Middle frontal gyrus (tissue), 1 donor: ENCODE data around the gene ZNF324.
"Not testable (repeated sequence)": the region's sequence is repeated elsewhere in the genome, so short reads cannot be mapped to it uniquely, and the experiment has no call there.

Experiments used
- DNase-seq: peaks from one replicate; pipeline ENCODE4 v3.0.0-alpha.2; 2015; ENCODE audit warnings: low spot score; ENCODE audit errors: extremely low spot score

The ZNF324 gene

DNA sequence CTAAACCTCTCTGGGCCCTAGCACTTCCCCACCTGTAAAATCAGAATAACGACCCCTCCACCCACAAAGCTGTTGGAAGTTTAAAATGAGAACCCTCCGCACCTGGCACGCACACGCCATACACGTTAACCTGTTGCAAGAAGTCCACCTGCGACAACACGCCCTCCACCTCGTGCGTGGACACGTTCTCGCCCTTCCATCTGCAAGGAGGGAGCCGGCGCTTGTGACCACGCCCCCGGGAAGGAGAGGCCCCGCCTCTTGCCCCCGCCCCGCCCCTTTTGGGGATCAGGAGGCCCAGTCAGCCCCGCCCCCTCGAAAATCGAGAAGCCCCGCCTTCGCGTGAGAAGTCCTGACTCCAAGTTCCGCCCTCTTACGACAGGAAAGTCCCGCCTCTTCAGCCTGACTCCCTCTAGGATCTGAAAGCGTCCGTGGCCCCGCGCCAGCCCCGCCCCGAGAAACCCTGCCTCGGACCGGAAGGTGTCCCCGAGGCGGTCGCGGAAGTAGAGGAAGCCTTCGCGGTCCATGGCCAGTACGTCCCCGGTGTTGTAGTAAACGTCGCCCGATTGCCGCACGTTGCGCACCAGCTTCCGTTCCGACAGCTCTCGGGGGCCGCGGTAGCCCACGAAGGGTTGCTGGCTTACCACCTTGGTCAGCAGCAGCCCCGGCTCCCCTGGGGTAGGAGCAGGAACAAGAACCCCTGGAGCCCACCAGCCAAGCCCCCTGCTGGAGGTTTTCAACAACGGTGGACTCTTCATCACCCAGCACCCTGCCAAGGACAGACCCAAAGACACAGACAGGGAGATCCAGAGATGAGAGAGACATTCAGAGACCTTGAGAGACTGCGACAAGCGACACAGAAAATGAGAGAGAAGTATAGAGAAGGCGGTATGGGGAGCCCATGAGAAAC is 32.4 kb downstream of the ZNF324 start:
- peak; percentile 99 for DNase-seq

DNA sequence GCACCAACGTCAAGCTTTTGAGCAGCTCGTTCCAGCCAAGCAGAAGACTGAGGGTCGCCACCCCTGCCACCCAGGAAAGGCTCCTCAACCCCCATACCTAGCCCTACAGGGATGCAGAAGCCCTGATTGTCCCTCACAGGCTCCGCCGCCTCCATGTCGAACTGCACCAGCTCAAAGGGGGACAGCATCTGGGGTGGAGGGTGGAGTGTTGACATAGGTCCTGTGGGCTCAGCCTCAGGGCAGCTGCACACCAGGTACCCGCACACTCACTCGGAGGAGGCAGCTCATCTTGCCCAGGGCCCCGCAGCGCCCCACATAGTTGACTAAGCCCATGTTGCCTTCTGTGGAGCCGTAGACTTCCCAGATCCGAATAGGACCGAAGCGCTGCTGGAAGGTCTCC is 33.4 kb downstream of the ZNF324 start:
- no peak for DNase-seq

DNA sequence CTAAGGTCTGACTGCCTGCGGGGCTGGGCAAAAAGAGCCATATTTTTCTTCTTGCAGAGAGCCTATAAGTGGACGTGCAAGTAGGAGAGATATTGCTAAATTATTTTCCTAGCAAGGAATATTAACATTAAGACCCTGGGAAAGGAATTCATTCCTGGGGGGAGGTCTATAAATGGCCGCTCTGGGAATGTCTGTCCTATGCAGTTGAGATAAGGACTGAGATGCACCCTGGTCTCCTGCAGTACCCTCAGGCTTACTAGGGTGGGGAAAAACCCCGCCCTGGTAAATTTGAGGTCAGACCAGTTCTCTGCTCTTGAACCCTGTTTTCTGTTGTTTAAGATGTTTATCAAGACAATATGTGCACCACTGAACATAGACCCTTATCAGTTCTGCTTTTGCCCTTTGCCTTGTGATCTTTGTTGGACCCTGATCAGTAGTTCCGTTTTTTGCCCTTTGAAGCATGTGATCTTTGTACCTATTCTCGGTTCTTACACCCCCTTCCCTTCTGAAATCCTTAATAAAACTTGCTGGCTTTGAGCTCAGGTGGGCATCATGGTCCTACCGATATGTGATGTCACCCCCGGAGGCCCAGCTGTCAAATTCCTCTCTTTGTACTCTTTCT is 40.8 kb downstream of the ZNF324 start:
- not testable (repeated sequence) for DNase-seq

DNA sequence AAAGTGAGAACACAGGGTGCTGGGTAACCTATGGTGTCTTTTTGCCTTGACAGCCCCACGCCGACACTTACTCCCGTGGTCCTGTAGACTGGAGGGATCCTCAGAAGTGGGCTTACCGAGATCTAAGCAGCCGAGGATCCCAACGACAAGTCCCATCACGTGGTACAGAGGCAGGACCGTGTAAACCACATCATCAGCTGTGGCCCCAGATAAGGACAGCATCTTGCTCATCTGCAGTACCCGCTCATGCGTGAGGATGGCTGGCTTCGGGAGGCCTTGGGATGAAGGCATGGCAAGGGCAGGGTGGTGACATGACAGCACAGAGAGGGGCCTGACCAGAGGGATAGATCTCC is 42.8 kb downstream of the ZNF324 start:
- DNase-seq: no peak

DNA sequence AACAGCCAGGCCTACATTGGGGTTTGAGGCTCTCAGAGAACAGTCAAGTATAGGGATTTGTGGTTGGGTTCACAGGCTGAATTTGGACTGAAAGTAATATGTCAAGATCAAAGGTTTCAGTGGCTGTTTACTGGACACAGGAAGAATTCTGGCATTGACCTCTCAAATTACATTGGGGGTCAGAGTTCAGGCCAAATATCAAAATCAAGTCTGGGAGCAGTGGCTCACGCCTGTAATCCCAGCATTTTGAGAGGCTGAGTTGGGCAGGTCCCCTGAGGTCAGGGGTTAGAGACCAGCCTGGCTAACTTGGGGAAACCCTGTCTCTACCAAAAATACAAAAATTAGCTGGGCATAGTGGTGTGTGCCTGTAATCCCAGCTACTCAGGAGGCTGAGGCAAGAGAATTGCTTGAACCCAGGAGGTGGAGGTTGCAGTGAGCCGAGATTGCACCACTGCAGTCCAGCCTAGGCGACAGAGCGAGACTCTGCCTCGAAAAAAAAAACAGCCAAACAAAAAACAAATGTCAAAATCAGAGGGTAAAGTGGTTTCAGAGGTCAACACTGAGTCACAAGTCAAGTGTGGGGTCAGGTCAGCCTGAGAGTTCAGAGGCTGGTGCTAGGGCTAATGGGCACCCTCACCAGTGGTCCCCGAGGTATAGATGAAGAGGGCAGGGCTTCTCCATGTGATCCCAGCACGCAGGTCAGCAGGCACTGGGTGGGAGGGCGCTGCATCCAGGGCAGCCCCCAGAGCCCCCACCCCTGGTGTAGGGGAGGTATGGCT is 43.4 kb downstream of the ZNF324 start:
- no peak for DNase-seq

DNA sequence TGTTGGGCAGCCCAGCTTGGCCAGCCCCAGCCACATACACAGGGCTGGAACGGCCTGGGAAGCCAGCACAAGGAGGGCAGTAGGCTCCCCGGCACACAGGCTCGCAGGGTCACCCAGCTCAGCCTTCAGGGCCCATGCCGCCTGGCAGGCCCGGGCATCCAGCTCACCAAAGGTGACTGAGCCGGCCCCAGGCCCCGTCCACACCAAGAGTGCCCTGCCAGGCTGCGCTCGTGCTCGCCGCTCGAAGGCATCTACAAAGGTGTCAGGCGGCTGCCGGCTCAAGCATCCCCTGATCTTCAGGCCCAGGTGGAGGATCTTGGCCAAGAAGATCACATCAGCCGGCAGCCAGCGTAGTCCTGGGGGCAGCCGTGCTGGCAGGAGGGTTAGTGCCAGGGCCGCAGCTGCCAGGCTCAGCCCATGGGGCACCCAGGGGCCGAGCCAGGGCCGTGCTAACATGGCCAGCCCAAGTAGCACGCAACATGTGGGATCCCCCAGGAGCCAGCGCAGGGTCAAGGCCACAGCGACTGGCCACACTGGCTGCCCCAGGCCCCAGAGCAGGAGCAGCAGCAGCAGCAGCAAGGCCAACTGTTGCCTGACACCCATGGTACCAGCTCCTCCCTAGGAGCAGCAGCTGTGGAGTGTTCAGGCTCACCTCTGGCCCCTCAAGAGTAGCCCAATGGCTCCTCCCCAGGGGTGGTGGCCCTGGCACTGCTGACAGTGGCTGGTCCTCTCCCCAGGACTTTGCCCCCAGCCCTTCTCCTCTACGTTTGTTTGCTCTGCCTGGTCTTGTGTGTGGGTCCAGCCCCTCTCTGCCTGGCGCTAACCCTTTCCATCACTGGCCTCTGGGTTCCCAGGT is 44.7 kb downstream of the ZNF324 start, which contains the start of gene SLC27A5:
Gene SLC27A5, minus strand, starts transcription at position 640 of the 856 bp plus-strand sequence. Its CDS starts 37 bp downstream, at position 603.
- DNase-seq: no peak

DNA sequence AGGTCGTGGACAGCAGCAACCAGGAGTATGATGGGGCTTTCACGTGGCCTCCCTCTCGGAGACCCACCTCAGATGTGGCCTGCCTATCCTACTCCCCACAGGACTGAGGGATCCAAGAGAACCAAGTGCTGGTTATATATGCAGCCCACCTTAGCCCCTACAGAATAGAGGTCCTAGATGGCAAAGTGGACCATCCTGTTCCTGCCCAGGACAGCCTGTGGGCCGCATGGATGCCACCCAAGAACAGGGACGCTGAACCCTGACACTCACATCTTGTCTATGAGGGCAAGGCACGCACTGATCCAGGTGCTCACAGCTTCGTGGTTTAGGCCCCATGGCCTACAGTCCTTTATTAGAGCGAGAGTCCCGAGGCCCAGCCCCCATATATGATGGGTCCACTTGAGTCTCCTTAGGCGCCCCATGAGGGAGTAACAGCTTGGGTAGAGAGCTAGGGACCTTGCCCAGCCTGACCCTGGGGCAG is 46.4 kb downstream of the ZNF324 start:
- no peak for DNase-seq

DNA sequence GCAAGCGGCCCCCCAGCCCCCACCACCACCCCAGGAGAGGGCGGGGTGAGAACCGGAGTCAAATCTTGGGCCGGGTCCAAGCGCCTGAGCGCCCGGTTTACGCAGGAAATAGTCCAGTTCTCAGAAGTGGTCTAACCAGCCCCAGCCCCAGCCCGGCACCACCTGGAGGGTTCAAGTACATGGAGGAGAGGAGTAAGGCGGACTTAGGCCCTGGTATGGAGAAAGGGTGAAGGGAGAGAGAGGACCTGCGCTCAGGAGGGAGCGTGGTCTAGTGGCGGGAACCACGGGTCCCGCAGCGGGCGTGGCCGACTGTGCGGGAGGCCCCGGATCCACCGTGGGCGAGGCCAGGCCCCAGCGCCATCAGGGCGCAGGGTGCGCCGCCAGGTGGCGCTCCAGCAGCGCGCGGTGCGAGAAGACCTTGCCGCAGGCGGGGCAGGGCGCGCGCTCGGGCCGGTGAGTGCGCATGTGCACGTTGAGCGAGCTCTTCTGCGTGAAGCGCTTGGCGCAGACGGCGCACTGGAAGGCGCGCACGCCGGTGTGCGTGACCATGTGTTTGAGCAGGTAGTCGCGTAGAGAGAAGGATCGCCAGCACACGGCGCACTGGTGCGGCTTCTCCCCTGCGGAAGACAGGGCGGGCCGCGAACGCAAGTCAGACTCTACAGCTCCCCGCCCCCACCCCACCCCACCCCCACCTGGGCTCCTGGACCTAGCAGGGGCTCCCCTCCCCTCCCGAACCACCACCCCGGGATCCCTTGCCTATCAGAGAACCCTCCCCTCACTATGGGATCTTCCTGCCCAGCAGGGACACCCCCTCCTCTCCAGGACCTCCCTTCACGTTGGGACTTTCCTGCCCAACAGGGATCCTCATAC is 47.0 kb downstream of the ZNF324 start:
- peak; percentile 84 for DNase-seq

DNA sequence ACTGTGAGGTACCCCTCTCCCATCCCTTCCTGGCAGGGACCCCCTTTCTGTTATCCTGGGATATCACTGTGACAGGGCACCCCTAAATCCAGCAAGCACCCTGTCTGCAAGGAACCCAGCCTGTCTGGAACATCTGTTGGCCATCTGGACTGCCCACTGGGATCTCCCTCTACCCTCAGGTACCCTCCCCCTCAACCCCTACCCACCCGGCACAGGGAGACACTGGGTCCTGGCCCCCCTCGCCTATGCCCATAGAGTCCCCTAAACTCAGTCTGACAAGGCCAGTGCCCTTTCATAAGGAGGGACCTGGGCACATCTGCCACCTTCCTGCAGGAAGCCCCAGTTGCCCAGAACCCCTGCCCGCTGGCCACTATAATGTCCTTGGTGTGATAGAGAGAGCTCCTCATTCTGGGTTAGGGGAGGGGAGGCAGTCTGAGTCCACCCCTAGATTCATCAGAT is 47.7 kb downstream of the ZNF324 start:
- no peak for DNase-seq

DNA sequence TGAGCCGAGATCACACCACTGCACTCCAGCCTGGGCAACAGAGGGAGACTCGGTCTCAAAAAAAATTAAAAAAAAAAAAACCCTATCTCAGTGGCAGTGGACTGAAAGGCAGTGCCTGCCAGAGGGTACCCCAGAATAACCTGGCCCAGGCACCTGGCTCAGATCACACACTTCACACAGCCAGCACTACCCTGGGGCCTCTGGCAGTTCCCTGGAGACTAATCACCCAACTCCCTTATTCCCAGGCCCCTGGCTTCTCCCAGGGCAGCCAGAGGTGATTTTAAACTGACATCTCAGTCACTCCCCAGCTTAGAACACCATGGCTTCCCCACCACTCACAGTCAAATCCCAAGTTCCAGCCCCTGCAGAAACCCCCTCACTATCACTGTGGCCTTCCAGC is 48.4 kb downstream of the ZNF324 start:
- no peak for DNase-seq

DNA sequence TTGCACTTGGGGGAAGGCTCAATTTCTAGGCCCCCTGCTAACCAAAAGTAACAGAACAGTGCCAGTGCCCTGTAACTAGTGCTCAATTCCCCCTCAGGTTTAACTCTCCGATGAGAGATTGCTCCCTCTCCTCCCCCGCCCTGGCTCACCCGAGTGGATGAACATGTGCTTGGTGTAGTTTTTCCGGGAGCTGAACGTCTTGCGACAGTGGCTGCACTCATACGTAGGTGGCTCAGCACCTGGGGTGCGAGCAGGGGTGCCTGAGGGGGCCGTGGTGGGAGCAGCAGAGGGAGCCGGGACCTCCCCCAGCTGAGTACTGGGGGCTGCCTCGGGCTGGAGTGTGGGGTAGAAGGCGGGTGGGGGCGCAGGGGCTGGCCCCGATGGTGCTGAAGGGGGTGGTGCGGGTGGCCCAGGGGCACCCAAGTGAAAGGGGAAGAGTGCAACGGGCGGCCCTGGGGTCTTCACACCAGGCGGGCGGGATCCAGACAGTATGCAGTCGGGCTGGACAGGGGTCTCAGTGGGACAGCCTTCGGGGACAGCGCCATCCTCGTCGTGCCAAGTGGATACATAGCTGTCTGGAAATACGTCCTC is 49.5 kb downstream of the ZNF324 start:
- no peak for DNase-seq

DNA sequence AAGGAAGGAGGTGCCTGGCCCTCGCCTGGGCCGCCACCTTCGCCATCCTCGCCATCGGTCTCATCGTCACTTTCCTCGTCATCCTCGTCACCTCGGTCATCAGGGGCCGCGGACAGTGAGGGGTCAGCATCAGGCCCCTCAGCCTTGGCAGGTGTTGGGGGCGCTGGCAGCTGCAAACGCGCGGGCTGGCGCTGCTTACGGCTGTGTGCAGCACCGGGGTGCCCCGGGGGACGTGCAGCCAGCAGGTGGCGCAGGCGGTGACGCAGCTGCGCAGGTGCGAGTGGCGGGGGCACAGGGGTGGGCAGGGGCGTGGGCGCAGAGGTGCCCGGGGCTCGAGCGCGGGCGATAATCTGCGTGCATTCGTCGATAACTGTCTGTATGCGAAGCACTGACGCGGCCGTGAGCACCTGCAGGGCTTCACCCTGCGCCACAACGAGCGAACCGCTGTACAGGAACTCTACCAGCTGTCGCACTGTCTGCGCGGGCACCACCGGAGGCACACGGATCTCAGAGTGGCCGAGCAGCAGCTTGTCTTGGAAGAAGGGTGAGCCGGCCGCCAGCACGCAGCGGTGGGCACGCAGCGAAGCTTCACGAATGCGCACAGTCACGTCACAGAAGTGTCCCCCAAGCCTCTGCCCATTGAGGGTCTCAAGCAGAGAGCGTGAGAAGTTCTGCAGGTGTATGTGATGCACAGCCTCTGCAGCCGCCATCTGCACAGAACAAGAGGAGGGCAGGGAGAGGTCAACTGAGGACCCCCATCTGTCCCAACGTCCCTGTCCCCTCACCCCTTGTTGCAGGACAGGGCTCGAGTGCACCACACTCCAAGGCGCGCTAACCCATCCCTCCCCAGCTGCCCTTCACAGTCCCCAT is 50.3 kb downstream of the ZNF324 start:
- no peak for DNase-seq

DNA sequence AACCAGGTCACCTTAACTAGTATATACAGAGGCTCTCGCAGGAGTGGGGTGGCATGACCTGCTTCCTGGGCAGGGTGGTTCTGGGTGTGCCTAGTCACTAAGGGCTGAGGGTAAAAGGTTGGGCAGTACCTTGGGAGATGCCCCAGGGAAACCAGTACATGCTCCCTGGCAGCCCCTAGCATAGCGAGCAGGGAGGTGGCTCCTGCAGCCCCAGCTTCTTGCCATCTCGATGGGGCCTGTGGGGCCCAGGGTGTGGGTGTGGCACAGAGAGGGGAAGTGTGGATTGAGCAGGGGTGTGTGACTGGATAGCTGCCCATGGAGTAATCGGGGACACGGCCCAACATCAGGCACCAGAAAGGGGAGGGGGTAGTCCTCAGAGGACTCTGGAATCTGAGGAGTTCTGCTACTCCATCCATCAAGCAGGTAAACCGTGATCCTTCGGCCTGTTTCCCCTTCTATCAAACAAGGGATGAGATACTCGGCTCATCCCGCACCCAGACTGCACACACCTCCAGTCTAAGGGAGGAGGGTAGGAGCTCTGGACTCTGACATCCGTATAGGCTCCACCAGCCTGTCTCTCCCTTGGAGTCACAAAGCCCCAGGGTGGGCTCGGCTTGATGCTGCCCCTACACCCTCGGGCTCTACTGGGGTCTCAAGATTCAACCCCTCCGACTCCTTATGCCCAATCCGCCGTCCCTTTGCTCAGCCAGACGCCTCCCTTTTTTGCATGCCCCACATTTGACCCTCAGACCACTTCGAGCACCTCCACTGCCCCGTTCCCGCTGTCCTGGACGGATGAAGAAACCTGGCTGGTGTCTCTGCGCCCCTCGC is 51.6 kb downstream of the ZNF324 start:
- DNase-seq: no peak

DNA sequence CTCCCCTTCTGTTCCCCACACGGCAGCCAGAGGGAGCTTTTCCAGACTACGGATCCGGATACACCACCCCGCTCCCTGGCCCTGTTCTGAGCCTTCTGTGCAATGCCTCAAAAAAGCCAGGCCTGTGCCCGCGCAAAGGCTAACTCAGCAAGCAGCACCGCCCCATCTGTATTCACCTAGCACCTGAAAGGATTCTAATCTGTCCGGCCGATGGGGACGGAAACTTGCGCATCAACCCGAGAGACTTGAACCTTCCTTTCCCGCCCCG is 52.1 kb downstream of the ZNF324 start:
- DNase-seq: peak; percentile 31

DNA sequence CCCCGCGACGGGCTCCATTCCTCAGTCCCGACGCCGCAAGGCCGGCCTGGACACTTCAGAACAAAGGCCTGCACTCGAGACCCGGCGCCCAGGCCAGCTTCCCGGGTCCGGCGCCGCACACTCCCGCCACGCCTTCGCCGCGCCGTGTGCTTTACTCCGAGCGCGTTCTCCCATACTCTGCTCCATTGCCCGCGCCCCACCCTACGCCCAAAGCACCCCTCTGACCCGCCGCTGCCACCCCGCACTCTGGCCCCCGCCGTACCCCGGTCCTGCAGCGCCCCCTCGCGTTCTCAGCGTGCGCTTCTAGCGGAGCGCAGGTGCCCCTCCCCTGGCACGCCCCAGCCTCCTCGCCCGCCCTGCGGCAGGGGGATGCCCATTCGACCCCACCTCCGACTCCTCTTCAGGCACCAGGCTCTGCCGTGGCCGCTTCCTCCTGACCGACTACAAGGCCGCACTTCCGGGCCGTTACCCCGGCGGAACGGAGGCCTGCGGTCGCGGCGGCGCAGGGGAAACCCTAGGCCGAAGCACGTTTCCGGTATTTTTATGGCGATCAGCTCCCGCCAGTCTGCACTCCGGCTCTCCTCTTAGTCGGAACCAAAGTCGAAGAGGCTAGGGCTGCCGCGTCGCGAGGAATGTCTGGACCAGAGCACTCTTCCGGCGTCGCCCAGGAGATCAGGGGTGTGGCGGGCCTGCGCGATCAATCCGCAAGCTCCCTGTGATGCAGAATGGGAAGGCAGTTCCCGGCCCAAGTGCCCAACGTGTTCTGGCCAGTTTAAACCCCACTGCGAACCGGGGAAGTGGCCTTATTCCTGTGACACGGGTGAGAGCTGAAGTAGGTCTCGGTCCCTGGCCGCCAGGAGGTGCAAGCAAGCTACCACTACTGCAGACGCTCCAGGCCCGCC is 52.7 kb downstream of the ZNF324 start, which contains the start of gene ZBTB45:
Gene ZBTB45, minus strand, starts transcription at position 456 of the 902 bp plus-strand sequence. CDS start 2,137 bp downstream, outside the sequence.
- peak; percentile 89 for DNase-seq

DNA sequence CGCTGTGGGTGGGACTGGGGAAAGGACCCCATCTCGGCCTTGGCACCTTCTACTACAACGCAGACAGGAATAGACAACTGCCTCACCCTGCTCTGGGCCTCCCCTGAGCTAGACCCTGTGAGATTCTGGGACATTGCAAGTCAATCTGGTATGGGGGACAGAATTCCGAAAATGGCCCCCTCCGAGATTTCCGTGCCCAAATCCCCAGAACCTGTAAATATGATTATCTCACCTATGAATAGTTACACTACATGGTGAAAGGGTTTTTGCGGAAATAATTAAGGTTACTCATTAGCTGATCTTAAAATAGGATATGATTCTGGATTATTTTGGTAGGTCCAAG is 53.3 kb downstream of the ZNF324 start:
- DNase-seq: no peak

DNA sequence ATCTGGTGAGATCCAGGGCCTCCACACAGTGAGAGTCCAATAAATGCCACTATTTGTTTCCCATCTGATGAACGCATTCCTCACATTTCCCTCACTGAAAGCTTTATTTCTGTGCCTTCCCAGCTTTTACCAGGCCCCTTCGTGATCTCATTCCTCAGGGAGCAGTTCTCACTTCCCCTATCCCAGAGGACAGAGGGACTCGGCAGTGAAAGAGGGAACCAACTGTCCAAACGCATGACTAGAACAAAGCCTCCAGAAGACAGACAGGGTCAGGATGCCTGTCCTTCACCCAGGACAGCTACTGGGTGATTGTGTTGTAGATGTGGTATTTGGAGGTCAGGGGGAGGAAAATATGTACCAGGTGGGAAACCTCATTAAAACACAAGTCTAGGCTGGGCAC is 54.8 kb downstream of the ZNF324 start:
- DNase-seq: no peak
